ENCODE data around the gene DERL2.

The DERL2 gene

GRCh38 chr17:5485270-5486205, at the start of gene DERL2:
DERL2 (minus strand) TSS chr17:5486178; CDS start chr17:5486161, 17 bp downstream.
- peak within 1 kb of the TSS; percentile 89 for H3K4me3 ChIP-seq (ENCODE audit: low read depth, low read length)

GRCh38 chr17:5535436-5535835, 49.5 kb upstream of the DERL2 start:
- TF ChIP-seq, protein P1, sequence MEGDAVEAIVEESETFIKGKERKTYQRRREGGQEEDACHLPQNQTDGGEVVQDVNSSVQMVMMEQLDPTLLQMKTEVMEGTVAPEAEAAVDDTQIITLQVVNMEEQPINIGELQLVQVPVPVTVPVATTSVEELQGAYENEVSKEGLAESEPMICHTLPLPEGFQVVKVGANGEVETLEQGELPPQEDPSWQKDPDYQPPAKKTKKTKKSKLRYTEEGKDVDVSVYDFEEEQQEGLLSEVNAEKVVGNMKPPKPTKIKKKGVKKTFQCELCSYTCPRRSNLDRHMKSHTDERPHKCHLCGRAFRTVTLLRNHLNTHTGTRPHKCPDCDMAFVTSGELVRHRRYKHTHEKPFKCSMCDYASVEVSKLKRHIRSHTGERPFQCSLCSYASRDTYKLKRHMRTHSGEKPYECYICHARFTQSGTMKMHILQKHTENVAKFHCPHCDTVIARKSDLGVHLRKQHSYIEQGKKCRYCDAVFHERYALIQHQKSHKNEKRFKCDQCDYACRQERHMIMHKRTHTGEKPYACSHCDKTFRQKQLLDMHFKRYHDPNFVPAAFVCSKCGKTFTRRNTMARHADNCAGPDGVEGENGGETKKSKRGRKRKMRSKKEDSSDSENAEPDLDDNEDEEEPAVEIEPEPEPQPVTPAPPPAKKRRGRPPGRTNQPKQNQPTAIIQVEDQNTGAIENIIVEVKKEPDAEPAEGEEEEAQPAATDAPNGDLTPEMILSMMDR (IDR thresholded peaks at IDR 0.05; ENCODE audit: borderline replicate concordance, insufficient read depth, low read depth, low read length): no peak
- H3K4me3 ChIP-seq (ENCODE audit: low read depth, low read length): no peak overlapping the region

More at GRCh38 chr17:5485270-5486205, at the start of gene DERL2:
- TF ChIP-seq, protein P1 (IDR thresholded peaks at IDR 0.05; ENCODE audit: borderline replicate concordance, insufficient read depth, low read depth, low read length): no peak

GRCh38 chr17:5533486-5534315, 47.7 kb upstream of the DERL2 start:
- no peak overlapping the region for H3K4me3 ChIP-seq (ENCODE audit: low read depth, low read length)
- TF ChIP-seq, protein P1 (IDR thresholded peaks at IDR 0.05; ENCODE audit: borderline replicate concordance, insufficient read depth, low read depth, low read length): no peak

- TF ChIP-seq, protein P1 (IDR thresholded peaks at IDR 0.05; ENCODE audit: borderline replicate concordance, insufficient read depth, low read depth, low read length): no peak
- no peak overlapping the region for H3K4me3 ChIP-seq (ENCODE audit: low read depth, low read length)
These were observed 46.6 kb upstream of the DERL2 start for GRCh38 chr17:5532581-5532980.

DNA sequence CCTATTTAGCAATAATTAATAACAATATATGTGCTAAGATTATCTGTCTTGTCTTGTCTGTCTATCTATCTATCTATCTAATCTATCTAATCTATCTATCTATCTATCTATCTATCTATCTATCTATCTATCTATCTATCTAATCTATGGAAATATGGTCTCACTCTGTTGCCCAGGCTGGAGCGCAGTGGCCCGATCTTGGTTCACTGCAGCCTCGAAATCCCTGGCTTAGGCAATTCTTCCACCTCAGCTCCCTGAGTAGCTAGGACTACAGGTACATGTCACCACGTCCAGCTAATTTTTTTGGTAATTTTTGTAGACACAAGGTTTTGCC, 45.1 kb upstream of the DERL2 start:
- TF ChIP-seq, protein P1 (IDR thresholded peaks at IDR 0.05; ENCODE audit: borderline replicate concordance, insufficient read depth, low read depth, low read length): no peak
- no peak overlapping the region for H3K4me3 ChIP-seq (ENCODE audit: low read depth, low read length)

DNA sequence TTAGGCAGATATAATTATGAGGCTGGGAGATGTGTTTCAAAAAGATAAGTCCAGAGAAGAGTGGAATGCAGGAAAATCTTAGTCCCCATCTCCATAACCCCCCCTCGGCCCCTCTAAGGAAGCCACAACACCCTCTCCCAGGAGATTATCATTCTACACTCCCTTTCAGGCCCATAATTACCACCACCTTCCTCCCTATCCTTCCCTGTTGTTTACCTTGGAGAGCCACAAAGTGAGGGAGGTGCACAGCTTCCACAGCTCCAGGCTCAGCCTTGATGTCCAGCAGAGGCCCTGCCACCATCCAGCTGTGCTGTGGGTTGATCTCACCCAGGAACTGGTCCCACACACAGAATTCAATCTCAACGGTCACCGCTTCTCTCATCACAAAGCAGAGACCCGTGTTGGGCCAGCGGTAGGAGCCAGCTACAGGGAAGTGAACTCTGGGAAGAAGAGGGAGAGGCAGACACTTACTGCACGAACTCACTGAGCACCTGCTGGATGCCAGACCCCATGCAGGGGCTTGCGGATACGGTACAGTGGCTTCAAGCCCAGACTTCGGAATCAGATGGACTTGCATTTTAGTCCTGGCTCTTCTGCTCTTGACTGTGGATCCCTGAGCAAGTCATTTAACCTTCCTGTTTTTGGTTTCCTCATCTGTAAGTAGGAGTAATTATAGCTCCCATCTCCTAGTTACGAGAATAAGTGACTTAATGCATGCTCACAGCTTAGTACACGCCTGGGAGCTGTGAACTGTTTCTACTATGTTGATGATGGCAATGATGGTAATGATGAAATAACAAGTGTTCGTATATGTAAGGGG, 44.5 kb upstream of the DERL2 start:
- H3K4me3 ChIP-seq (ENCODE audit: low read depth, low read length): no peak overlapping the region
- TF ChIP-seq, protein P1 (IDR thresholded peaks at IDR 0.05; ENCODE audit: borderline replicate concordance, insufficient read depth, low read depth, low read length): no peak

All from GM12875 (cell line).